Measurements from ENCODE around the gene LAPTM5. TPM values are rescaled to one million over a fixed set of nuclear protein-coding genes. Genes with fewer than 3 reads are reported as not detected.

LAPTM5 gene
- total RNA-seq, 1 experiment from 2014 or later, result not detected

DNA sequence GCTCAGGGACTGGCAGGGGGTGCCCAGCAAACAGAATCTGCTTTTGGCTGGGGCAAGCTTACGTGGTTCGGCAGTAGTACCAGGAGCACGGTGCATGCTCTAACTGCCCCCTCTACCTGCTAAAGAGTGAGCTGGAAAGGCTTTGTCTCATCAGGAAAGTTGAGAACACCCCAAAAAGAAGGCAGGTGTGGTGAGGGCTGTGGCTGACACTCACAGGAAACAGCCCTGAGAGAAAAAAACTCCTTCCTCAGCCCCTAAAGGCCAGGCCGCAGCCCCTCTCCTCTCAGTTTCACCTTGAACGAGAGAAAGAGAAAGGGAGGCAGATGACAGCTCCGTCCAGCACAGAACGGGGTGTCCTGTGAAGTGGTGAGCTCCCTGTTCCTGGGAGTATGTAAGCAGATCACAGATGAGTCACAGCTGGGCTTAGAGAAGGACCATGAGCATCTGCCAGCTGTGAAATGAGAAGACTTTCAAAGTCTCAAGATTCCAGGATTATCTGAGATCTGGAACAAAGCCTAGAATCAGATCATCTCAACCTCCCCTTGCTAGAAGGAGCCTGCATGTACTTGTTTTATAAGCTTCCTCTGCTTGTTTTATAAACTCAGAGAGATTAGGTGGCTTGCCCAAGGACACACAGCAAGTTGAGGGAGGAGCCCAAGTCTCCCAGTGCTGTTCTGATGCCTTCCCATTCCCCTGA, 13.4 kb downstream of the LAPTM5 start:
- DNase-seq (no peak), ATAC-seq (no peak)
- no peak overlapping the region for H3K4me3 ChIP-seq (ENCODE audit: low read length)
- H3K27me3 ChIP-seq (ENCODE audit: low read length), result peaks cover 6% of the 10 kb centered on the region; the same call in 1 of the 2 replicates
- no peak overlapping the region for H2AFZ ChIP-seq (ENCODE audit: low read length)
- CTCF ChIA-PET, result interaction anchor here (0.8 kb wide), 1 partner anchor 26 kb away, joined by 7 read pairs; no protein-coding TSS in a partner anchor
- TF ChIP-seq EZH2phosphoT487 (IDR thresholded peaks at IDR 0.05; ENCODE audit: borderline replicate concordance, low read length), result no peak
- TF ChIP-seq, protein P1, sequence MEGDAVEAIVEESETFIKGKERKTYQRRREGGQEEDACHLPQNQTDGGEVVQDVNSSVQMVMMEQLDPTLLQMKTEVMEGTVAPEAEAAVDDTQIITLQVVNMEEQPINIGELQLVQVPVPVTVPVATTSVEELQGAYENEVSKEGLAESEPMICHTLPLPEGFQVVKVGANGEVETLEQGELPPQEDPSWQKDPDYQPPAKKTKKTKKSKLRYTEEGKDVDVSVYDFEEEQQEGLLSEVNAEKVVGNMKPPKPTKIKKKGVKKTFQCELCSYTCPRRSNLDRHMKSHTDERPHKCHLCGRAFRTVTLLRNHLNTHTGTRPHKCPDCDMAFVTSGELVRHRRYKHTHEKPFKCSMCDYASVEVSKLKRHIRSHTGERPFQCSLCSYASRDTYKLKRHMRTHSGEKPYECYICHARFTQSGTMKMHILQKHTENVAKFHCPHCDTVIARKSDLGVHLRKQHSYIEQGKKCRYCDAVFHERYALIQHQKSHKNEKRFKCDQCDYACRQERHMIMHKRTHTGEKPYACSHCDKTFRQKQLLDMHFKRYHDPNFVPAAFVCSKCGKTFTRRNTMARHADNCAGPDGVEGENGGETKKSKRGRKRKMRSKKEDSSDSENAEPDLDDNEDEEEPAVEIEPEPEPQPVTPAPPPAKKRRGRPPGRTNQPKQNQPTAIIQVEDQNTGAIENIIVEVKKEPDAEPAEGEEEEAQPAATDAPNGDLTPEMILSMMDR (conservative IDR thresholded peaks at IDR 0.05; ENCODE audit: low read depth, low read length), result no peak
- TF ChIP-seq EZH2 (IDR thresholded peaks at IDR 0.05; ENCODE audit: low read length, unreplicated experiment), result no peak
- H3K4me2 ChIP-seq (ENCODE audit: low read length), result no peak overlapping the region
- no peaks in the 10 kb centered on the region for H3K79me2 ChIP-seq (ENCODE audit: low read length)
- intact Hi-C loops (cut with micrococcal nuclease), result no loop called here
- H3K36me3 ChIP-seq (ENCODE audit: low read depth, low read length), result no peaks in the 10 kb centered on the region
- no peak overlapping the region for H3K9ac ChIP-seq (ENCODE audit: low read length)
- peaks cover 8% of the 10 kb centered on the region for H3K4me1 ChIP-seq (ENCODE audit: insufficient read depth, low read length)
- no TSS peak for BruUV-seq (replicated peaks)
- no peak overlapping the region for H3K27ac ChIP-seq (ENCODE audit: low read length)
- POLR2A ChIA-PET (ENCODE audit: unreplicated experiment), result no interaction called here
- H4K20me1 ChIP-seq (ENCODE audit: low read length), result no peaks in the 10 kb centered on the region
- H3F3A ChIP-seq (ENCODE audit: low read length, unreplicated experiment), result no peaks in the 10 kb centered on the region
- H3K9me3 ChIP-seq (ENCODE audit: low read length), result no peaks in the 10 kb centered on the region
- no peaks in the 10 kb centered on the region for H3K9me2 ChIP-seq (replicated peaks; ENCODE audit: low read length)

DNA sequence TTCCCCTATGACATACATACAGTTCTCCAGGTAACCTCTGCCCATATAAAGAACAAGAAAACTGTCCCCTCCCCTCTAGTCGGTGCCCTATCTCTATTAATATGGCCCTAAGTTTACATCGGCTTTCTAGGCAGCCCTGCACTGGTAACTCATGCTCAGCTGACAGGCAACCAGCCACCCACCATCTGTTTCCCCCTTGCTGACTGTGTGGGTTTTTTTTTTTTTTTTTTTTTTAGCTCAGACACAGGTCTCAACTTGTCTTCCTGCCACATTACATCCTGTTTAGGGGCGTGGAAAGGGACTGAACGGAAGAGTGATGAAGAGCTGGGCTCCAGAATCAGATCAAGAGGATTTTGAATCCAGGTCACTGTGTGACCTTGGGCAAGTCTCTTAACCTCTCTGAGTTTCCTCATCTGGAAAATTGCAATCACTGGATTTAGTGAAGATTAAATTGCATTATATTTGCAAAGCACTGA, 14.0 kb downstream of the LAPTM5 start:
- POLR2A ChIA-PET (ENCODE audit: unreplicated experiment), result no interaction called here
- H3F3A ChIP-seq (ENCODE audit: low read length, unreplicated experiment), result no peaks in the 10 kb centered on the region
- ATAC-seq, result no peak
- H3K9me2 ChIP-seq (replicated peaks; ENCODE audit: low read length), result no peaks in the 10 kb centered on the region
- intact Hi-C loops (cut with micrococcal nuclease), result no loop called here
- H3K79me2 ChIP-seq (ENCODE audit: low read length), result no peaks in the 10 kb centered on the region
- H3K36me3 ChIP-seq (ENCODE audit: low read depth, low read length), result no peaks in the 10 kb centered on the region
- H2AFZ ChIP-seq (ENCODE audit: low read length), result no peak overlapping the region
- H3K4me3 ChIP-seq (ENCODE audit: low read length), result no peak overlapping the region
- no peaks in the 10 kb centered on the region for H4K20me1 ChIP-seq (ENCODE audit: low read length)
- CTCF ChIA-PET, result interaction anchor here (0.6 to 0.8 kb wide), 2 partner anchors 25 to 167 kb away, joined by 3 to 7 read pairs; no protein-coding TSS in a partner anchor
- no peak overlapping the region for H3K9ac ChIP-seq (ENCODE audit: low read length)
- DNase-seq, result no peak
- no TSS peak for BruUV-seq (replicated peaks)
- TF ChIP-seq EZH2 (IDR thresholded peaks at IDR 0.05; ENCODE audit: low read length, unreplicated experiment), result no peak
- TF ChIP-seq, protein P1 (conservative IDR thresholded peaks at IDR 0.05; ENCODE audit: low read depth, low read length), result no peak
- no peak for TF ChIP-seq EZH2phosphoT487 (IDR thresholded peaks at IDR 0.05; ENCODE audit: borderline replicate concordance, low read length)
- H3K27me3 ChIP-seq (ENCODE audit: low read length), result peaks cover 6% of the 10 kb centered on the region; the same call in 1 of the 2 replicates
- peaks cover 8% of the 10 kb centered on the region for H3K4me1 ChIP-seq (ENCODE audit: insufficient read depth, low read length)
- no peak overlapping the region for H3K4me2 ChIP-seq (ENCODE audit: low read length)
- no peak overlapping the region for H3K27ac ChIP-seq (ENCODE audit: low read length)
- H3K9me3 ChIP-seq (ENCODE audit: low read length), result no peaks in the 10 kb centered on the region

DNA sequence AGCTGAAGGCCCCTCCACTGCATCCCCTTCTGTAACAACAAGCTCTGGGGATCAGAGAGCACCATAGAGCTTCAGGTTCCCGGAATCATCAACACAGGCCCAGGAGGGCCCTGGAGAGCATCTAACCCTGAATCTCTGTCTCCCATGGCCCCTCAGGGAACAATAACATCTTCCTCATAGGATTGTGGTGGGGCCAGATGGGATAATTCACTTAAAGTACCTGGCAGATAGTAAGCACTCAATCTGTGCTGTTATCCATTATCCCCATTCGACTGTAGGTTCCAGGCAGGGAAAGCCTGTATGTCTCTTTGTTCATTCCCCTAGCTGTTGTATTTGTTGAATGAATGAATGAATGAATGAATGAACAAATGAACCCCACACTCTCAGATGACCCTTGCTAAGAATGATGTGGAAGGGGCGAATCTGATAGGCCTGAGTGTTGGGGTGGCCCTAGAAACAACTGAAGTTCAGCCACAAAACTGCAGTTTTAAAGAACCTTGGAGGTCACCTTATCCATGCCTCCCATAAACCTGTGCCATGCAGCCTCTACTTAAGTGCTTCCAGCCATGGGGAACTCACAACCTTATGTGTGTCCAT, 14.5 kb downstream of the LAPTM5 start:
- no TSS peak for BruUV-seq (replicated peaks)
- Histone ChIP-seq H3K36me3 (ENCODE audit: low read depth, low read length) (no peaks in the 10 kb centered on the region), H4K20me1 (ENCODE audit: low read length) (no peaks in the 10 kb centered on the region), H3K4me1 (ENCODE audit: insufficient read depth, low read length) (peaks cover 8% of the 10 kb centered on the region), H3K4me3 (ENCODE audit: low read length) (no peak overlapping the region), H3K27ac (ENCODE audit: low read length) (no peak overlapping the region), H3K9me2 (replicated peaks; ENCODE audit: low read length) (no peaks in the 10 kb centered on the region), H3K27me3 (ENCODE audit: low read length) (peaks cover 6% of the 10 kb centered on the region; the same call in 1 of the 2 replicates), H3K9me3 (ENCODE audit: low read length) (no peaks in the 10 kb centered on the region), H3F3A (ENCODE audit: low read length, unreplicated experiment) (no peaks in the 10 kb centered on the region), H3K9ac (ENCODE audit: low read length) (no peak overlapping the region), H2AFZ (ENCODE audit: low read length) (no peak overlapping the region), H3K79me2 (ENCODE audit: low read length) (no peaks in the 10 kb centered on the region), H3K4me2 (ENCODE audit: low read length) (no peak overlapping the region)
- POLR2A ChIA-PET (ENCODE audit: unreplicated experiment), result no interaction called here
- ATAC-seq (no peak), DNase-seq (no peak)
- CTCF ChIA-PET, result interaction anchor here (0.6 kb wide), 1 partner anchor 168 kb away, joined by 3 read pairs; no protein-coding TSS in a partner anchor
- intact Hi-C loops (cut with micrococcal nuclease), result no loop called here
- no peak for TF ChIP-seq EZH2phosphoT487 (IDR thresholded peaks at IDR 0.05; ENCODE audit: borderline replicate concordance, low read length)
- TF ChIP-seq EZH2 (IDR thresholded peaks at IDR 0.05; ENCODE audit: low read length, unreplicated experiment), result no peak
- TF ChIP-seq, protein P1 (conservative IDR thresholded peaks at IDR 0.05; ENCODE audit: low read depth, low read length), result no peak

Data from PC-3 (cell line).